ENCODE results near the gene PRSS37. TPM values are rescaled to one million over a fixed set of nuclear protein-coding genes. Genes with fewer than 3 reads are reported as not detected.
"Not testable (repeated sequence)": the region's sequence is repeated elsewhere in the genome, so short reads cannot be mapped to it uniquely, and the experiment has no call there.

PRSS37 gene
- total RNA-seq, 2 experiments from 2014 or later: not detected

DNA sequence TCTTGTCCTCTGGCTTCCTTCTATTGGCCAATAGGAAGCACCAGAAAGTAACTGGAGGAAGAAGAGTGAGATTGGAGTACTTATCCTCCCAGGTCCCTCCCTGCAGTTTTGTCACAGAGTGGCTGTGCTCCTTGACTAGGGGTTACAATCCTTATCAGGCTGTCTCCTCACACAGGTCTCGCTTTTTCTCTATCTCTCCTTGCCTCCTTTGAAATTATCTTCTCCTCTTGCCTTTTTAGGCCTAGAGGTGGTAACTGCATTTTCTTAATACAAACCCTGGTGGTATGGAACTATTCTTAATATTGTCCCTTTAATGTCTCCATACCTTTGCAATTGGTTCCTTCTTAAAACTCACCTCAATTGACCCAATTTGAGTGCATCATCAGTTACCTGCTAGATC, 2.7 kb downstream of the PRSS37 start:
- Histone ChIP-seq H4K20me1 (ENCODE audit: insufficient read depth, low read length) (no peaks in the 10 kb centered on the region), H3K36me3 (ENCODE audit: insufficient read depth, low read length) (no peaks in the 10 kb centered on the region), H3K79me2 (ENCODE audit: insufficient read depth, low read depth, low read length) (no peaks in the 10 kb centered on the region), H3K4me2 (ENCODE audit: low read length) (no peak overlapping the region), H2AFZ (ENCODE audit: low read length) (no peak overlapping the region), H3K4me1 (ENCODE audit: insufficient read depth, low read length, poor library complexity, severe bottlenecking) (no peaks in the 10 kb centered on the region), H3K9me3 (ENCODE audit: low read length) (no peaks in the 10 kb centered on the region), H3K4me3 (ENCODE audit: low read depth, low read length, poor library complexity, severe bottlenecking) (no peak overlapping the region), H3K9me2 (ENCODE audit: insufficient read depth, low read length) (no peaks in the 10 kb centered on the region), H3K27ac (ENCODE audit: low read depth, low read length, poor library complexity, severe bottlenecking) (no peak overlapping the region)
- no TSS peak for BruUV-seq (replicated peaks)
- TF ChIP-seq, protein P1, sequence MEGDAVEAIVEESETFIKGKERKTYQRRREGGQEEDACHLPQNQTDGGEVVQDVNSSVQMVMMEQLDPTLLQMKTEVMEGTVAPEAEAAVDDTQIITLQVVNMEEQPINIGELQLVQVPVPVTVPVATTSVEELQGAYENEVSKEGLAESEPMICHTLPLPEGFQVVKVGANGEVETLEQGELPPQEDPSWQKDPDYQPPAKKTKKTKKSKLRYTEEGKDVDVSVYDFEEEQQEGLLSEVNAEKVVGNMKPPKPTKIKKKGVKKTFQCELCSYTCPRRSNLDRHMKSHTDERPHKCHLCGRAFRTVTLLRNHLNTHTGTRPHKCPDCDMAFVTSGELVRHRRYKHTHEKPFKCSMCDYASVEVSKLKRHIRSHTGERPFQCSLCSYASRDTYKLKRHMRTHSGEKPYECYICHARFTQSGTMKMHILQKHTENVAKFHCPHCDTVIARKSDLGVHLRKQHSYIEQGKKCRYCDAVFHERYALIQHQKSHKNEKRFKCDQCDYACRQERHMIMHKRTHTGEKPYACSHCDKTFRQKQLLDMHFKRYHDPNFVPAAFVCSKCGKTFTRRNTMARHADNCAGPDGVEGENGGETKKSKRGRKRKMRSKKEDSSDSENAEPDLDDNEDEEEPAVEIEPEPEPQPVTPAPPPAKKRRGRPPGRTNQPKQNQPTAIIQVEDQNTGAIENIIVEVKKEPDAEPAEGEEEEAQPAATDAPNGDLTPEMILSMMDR (conservative IDR thresholded peaks at IDR 0.05; ENCODE audit: low read length): no peak
- TF ChIP-seq EZH2phosphoT487 (IDR thresholded peaks at IDR 0.05; ENCODE audit: borderline replicate concordance, low read depth, low read length): no peak
- ChIA-PET POLR2A (no interaction called here), CTCF (ENCODE audit: unreplicated experiment) (no interaction called here)
- DNase-seq (ENCODE audit: low spot score): no peak
- intact Hi-C loops (cut with micrococcal nuclease; ENCODE audit: unreplicated experiment): no loop called here

DNA sequence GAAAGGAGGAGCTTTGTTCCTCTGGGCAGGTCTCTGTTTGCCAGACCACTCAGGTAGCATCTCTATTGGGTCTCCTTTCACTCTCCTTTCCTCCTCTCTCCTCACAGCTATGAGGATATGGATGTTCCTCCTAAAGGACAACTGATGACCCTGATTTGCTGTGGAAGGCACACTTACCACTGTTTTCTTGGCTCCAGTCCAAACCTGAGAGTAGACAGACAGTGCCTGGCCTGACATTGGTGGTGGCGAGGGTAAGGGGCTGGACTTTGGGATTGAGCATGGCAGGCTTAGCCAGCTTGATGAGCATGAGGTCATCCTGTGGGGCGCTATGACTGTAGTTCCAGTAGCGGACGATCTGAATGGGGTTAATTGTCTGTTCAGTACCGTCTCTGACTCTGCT, 3.6 kb downstream of the PRSS37 start:
- ChIA-PET POLR2A (no interaction called here), CTCF (ENCODE audit: unreplicated experiment) (interaction anchor here (0.7 kb wide), 1 partner anchor 707 kb away, joined by 3 read pairs; no protein-coding TSS in a partner anchor)
- H3K9me2 ChIP-seq (ENCODE audit: insufficient read depth, low read length): no peaks in the 10 kb centered on the region
- no peak overlapping the region for H3K4me2 ChIP-seq (ENCODE audit: low read length)
- H3K4me1 ChIP-seq (ENCODE audit: insufficient read depth, low read length, poor library complexity, severe bottlenecking): no peaks in the 10 kb centered on the region
- no TSS peak for BruUV-seq (replicated peaks)
- TF ChIP-seq, protein P1 (conservative IDR thresholded peaks at IDR 0.05; ENCODE audit: low read length): no peak
- TF ChIP-seq EZH2phosphoT487 (IDR thresholded peaks at IDR 0.05; ENCODE audit: borderline replicate concordance, low read depth, low read length): no peak
- H2AFZ ChIP-seq (ENCODE audit: low read length): no peak overlapping the region
- H4K20me1 ChIP-seq (ENCODE audit: insufficient read depth, low read length): no peaks in the 10 kb centered on the region
- H3K4me3 ChIP-seq (ENCODE audit: low read depth, low read length, poor library complexity, severe bottlenecking): no peak overlapping the region
- H3K79me2 ChIP-seq (ENCODE audit: insufficient read depth, low read depth, low read length): no peaks in the 10 kb centered on the region
- no peaks in the 10 kb centered on the region for H3K36me3 ChIP-seq (ENCODE audit: insufficient read depth, low read length)
- intact Hi-C loops (cut with micrococcal nuclease; ENCODE audit: unreplicated experiment): no loop called here
- no peak overlapping the region for H3K27ac ChIP-seq (ENCODE audit: low read depth, low read length, poor library complexity, severe bottlenecking)
- no peaks in the 10 kb centered on the region for H3K9me3 ChIP-seq (ENCODE audit: low read length)
- DNase-seq (ENCODE audit: low spot score): no peak

DNA sequence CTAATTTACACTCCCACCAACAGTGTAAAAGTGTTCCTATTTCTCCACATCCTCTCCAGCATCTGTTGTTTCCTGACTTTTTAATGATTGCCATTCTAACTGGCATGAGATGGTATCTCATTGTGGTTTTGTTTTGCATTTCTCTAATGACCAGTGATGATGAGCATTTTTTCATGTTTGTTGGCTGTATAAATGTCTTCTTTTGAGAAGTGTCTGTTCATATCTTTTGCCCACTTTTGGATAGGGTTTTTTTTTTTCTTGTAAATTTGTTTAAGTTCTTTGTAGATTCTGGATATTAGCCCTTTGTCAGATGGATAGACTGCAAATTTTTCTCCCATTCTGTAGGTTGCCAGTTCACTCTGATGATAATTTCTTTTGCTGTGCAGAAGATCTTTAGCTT, 18.9 kb downstream of the PRSS37 start:
- H3K27ac ChIP-seq (ENCODE audit: low read depth, low read length, poor library complexity, severe bottlenecking); DNase-seq (ENCODE audit: low spot score); BruUV-seq (replicated peaks); H4K20me1 ChIP-seq (ENCODE audit: insufficient read depth, low read length); CTCF ChIA-PET (ENCODE audit: unreplicated experiment); H3K79me2 ChIP-seq (ENCODE audit: insufficient read depth, low read depth, low read length); intact Hi-C loops (cut with micrococcal nuclease; ENCODE audit: unreplicated experiment); POLR2A ChIA-PET; H3K4me1 ChIP-seq (ENCODE audit: insufficient read depth, low read length, poor library complexity, severe bottlenecking); H3K9me2 ChIP-seq (ENCODE audit: insufficient read depth, low read length); H3K4me3 ChIP-seq (ENCODE audit: low read depth, low read length, poor library complexity, severe bottlenecking); H2AFZ ChIP-seq (ENCODE audit: low read length); H3K4me2 ChIP-seq (ENCODE audit: low read length); H3K36me3 ChIP-seq (ENCODE audit: insufficient read depth, low read length): not testable (repeated sequence)
- peaks cover 15% of the 10 kb centered on the region; the same call in 1 of the 2 replicates for H3K9me3 ChIP-seq (ENCODE audit: low read length)

All from OCI-LY7 (cell line).